Neutrophil (primary cell): ENCODE results near the gene STIL.
A peak's percentile ranks its signal among the peaks of the same experiment; 100 is the strongest.

Source experiments
- H3K27ac ChIP-seq: fragments of 200-600 bp; sonication (generic); 2 replicates; pipeline ENCODE4 v1.5.1; 2016; ENCODE audit warnings: mild to moderate bottlenecking, moderate library complexity
- H3K27me3 ChIP-seq: fragments of 200-600 bp; sonication (generic); 2 replicates; pipeline ENCODE4 v1.6.0; 2016; ENCODE audit warnings: mild to moderate bottlenecking
- H3K36me3 ChIP-seq: fragments of 200-600 bp; sonication (generic); 2 replicates; pipeline ENCODE4 v1.5.1; 2017
- H3K4me1 ChIP-seq, 2 experiments: fragments of 200-600 bp in 1 of 2; sonication (generic) in 1 of 2; 1 replicate in 1 of 2; 2 replicates in 1 of 2; pipeline versions ENCODE4 v1.5.1 to v1.6.1; 2013 to 2016; ENCODE audit warnings: low read depth in 1 of 2, low read length in 1 of 2, mild to moderate bottlenecking in 1 of 2, moderate library complexity in 1 of 2; ENCODE audit not compliant: control insufficient read depth in 1 of 2, insufficient read depth in 1 of 2
- H3K4me3 ChIP-seq, 2 experiments: fragments of 200-600 bp in 1 of 2; sonication (generic) in 1 of 2; 1 replicate in 1 of 2; 2 replicates in 1 of 2; pipeline ENCODE4 v1.5.1; 2013 to 2016; ENCODE audit warnings: low read depth in 1 of 2, low read length in 1 of 2, mild to moderate bottlenecking in 1 of 2, moderate library complexity in 1 of 2
- H3K9me3 ChIP-seq: fragments of 200-600 bp; sonication (generic); 2 replicates; pipeline ENCODE4 v1.5.1; 2016
- TF ChIP-seq, protein P1 (sequence below): fragments of 200-600 bp; sonication (generic); IDR thresholded peaks from 2 replicates; pipeline ENCODE4 v1.5.1; 2016; ENCODE audit warnings: antibody characterized with exemption

Gene STIL

DNA sequence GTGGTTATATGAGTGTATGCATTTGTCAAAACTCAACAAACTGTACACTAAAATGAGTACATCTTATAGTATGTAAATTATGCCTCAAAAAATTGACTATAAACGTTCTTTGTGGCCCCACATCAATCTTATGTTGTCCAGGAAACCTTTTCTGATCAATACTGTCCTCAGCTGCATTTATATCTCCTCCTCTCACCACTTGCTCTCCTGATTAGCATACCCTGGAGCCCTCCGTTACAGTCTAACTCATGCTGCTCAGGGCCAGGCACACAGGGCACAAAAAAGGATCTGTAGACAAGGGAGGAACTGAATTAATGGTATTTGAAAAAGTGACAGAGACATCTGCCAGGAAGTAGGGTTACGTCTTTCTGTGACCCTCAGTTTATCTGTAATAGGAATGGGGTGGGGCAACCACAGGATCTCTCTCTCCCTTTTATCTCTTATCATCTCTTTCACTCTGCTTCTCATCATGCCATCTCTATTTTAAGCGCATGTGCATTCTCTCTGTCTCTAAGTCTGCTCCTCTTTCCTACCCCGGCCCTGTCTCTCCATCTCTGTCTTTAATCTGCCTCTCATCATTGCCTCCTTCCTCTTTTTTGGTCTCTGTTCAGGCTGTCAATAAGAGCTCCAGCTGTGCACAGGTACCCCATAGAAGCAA is 74.9 kb downstream of the STIL start:
- TF ChIP-seq, protein P1, sequence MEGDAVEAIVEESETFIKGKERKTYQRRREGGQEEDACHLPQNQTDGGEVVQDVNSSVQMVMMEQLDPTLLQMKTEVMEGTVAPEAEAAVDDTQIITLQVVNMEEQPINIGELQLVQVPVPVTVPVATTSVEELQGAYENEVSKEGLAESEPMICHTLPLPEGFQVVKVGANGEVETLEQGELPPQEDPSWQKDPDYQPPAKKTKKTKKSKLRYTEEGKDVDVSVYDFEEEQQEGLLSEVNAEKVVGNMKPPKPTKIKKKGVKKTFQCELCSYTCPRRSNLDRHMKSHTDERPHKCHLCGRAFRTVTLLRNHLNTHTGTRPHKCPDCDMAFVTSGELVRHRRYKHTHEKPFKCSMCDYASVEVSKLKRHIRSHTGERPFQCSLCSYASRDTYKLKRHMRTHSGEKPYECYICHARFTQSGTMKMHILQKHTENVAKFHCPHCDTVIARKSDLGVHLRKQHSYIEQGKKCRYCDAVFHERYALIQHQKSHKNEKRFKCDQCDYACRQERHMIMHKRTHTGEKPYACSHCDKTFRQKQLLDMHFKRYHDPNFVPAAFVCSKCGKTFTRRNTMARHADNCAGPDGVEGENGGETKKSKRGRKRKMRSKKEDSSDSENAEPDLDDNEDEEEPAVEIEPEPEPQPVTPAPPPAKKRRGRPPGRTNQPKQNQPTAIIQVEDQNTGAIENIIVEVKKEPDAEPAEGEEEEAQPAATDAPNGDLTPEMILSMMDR, result no peak
- Histone ChIP-seq H3K4me3 (no peak overlapping the region), H3K27ac (no peak overlapping the region), H3K27me3 (peaks cover 85% of the 10 kb centered on the region), H3K9me3 (no peaks in the 10 kb centered on the region), H3K4me1 (no peaks in the 10 kb centered on the region), H3K36me3 (no peaks in the 10 kb centered on the region)

DNA sequence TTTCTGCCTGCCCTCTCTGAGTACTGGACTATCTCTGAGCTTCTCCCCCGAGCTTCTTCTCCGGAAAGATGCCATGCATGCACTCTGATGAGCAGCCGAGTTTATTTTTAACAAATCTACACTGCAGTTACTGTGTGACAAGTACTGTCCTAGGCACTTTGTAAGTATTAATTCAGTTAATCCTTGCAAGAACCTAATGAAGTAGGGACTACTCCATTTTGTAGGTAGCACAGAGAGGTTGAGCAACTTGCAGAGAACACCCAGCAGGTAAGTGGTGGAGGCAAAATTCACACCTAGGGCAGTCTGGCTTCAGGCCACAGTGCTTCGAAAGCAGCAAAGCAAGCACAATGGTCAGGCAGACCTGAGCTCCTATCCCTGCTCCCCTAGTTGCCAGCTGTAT is 78.1 kb downstream of the STIL start:
- Histone ChIP-seq H3K4me1 (peaks cover 13 to 17% of the 10 kb centered on the region in 2 experiments), H3K36me3 (no peaks in the 10 kb centered on the region), H3K27me3 (peaks cover 95% of the 10 kb centered on the region), H3K9me3 (no peaks in the 10 kb centered on the region), H3K27ac (no peak overlapping the region), H3K4me3 (no peak overlapping the region)
- TF ChIP-seq, protein P1, result no peak

DNA sequence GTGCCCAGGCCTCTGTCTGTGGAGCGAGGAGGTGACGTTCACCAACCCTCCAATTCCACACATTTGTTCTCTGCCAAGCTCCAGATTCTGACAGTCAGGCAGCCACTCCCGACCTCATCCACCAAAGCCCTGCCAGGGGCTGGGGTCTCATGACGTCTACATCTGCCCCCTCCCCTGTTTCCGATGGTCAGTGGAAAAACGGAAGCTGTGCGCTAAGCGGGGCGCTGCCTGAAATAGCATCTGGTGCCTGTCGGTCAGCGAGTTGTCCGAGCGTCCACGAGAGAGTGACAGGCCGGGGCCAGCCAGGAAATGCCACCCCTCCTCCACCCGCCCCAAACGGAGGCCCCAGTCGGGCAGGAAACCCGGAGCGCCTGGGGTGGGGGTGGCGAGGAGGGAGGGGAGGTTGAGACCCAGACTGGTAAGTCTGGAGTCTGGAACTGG is 78.7 kb downstream of the STIL start:
- no peaks in the 10 kb centered on the region for H3K9me3 ChIP-seq
- H3K36me3 ChIP-seq, result no peaks in the 10 kb centered on the region
- H3K27me3 ChIP-seq, result peaks cover 100% of the 10 kb centered on the region
- TF ChIP-seq, protein P1, result no peak
- H3K4me1 ChIP-seq, result peaks cover 19 to 23% of the 10 kb centered on the region in 2 experiments
- no peak overlapping the region for H3K4me3 ChIP-seq
- H3K27ac ChIP-seq, result no peak overlapping the region

- no peaks in the 10 kb centered on the region for H3K36me3 ChIP-seq
- TF ChIP-seq, protein P1, result no peak
- H3K4me1 ChIP-seq, result peaks cover 19 to 32% of the 10 kb centered on the region in 2 experiments
- no peak overlapping the region for H3K27ac ChIP-seq
- no peak overlapping the region for H3K4me3 ChIP-seq
- peaks cover 100% of the 10 kb centered on the region for H3K27me3 ChIP-seq
- H3K9me3 ChIP-seq, result no peaks in the 10 kb centered on the region
These were observed 80.8 kb downstream of the STIL start for GRCh38 chr1:47233186-47233585.

DNA sequence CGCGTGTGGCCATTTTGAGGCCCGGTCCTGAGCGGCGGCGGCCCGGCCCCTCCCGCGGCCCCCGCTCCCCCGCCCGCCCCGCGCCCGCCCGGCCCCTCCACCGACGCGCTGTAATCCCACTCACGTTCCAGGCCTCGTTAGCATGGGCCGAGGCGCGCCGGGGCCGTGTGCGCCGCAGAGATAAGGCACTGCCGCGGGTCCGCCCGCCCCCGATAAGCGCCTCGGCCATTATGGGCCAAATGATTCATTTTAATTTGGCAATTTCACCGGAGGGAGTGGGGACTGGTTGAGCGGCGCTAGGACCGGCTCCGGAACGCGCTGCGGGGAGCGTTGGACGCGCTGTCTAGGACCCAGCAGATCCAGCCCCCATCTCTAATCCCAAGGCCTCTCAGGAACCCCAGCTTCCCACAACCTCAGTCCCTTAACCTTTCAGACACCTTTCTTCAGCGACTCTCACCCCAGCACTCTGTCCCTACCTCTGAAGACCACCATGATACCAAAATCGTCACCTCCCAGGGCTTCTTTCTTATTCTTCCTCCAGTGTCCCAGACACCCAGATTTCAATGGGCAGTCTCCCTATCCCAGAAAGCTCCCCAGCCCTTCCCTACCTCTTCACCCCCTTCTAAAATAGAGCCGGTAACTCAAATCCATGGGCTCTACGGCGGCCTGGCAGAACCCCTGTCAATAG is 81.6 kb downstream of the STIL start, which contains the start of gene TAL1:
TSS of gene TAL1 (minus strand) at position 39 of the 688 bp plus-strand sequence. CDS start 6,337 bp downstream, outside the sequence.
- H3K27ac ChIP-seq, result no peak within 1 kb of the TSS

More for the DNA sequence above, 81.6 kb downstream of the STIL start, which contains the start of gene TAL1:
- Histone ChIP-seq H3K27me3 (peaks cover 100% of the 10 kb centered on the region), H3K4me1 (peaks cover 19 to 32% of the 10 kb centered on the region in 2 experiments), H3K4me3 (peak within 1 kb of the TSS; percentile 62 to 70), H3K36me3 (no peaks in the 10 kb centered on the region), H3K9me3 (no peaks in the 10 kb centered on the region)
- TF ChIP-seq, protein P1, result no peak
